Peyer's patch (tissue), 4 donors: ENCODE results near the gene CYP1A1. TPM values are rescaled to one million over a fixed set of nuclear protein-coding genes. Genes with fewer than 3 reads are reported as not detected.
A peak's percentile ranks its signal among the peaks of the same experiment; 100 is the strongest.

Source experiments
- DNase-seq, 3 donors: peaks; one replicate each; pipeline ENCODE4 v3.0.0-alpha.2; 2017 to 2019
- H3K27ac ChIP-seq, 4 donors: fragments of 200-600 bp; sonication (generic); one replicate each; pipeline ENCODE4 v1.5.1; 2016 to 2019
- H3K27me3 ChIP-seq, 2 donors: fragments of 200-600 bp; sonication (generic); one replicate each; pipeline ENCODE4 v1.5.1; 2019
- H3K36me3 ChIP-seq, 3 donors: fragments of 200-600 bp; sonication (generic); one replicate each; pipeline ENCODE4 v1.5.1; 2016 to 2019
- H3K4me1 ChIP-seq, 4 donors: fragments of 200-600 bp; sonication (generic); one replicate each; pipeline ENCODE4 v1.5.1; 2016 to 2019
- H3K4me3 ChIP-seq, 4 donors: fragments of 200-600 bp; sonication (generic); 1 replicate in 3 of 4; 2 replicates in 1 of 4; pipeline ENCODE4 v1.5.1; 2016 to 2019; ENCODE audit warnings: mild to moderate bottlenecking in 1 of 4
- H3K9me3 ChIP-seq, 4 donors: fragments of 200-600 bp; sonication (generic); one replicate each; pipeline ENCODE4 v1.5.1; 2016 to 2019; ENCODE audit warnings: mild to moderate bottlenecking in 1 of 4
- CTCF ChIP-seq, 6 experiments: fragments of 450-650 bp in 4 of 6; fragments of 200-600 bp in 2 of 6; sonication (generic) in 1 of 6; IDR thresholded peaks; one replicate each; pipeline ENCODE4 v1.5.1; 2017 to 2019; ENCODE audit warnings: antibody characterized with exemption in 6 of 6, mild to moderate bottlenecking in 3 of 6, moderate library complexity in 1 of 6
- POLR2A ChIP-seq, 2 donors: fragments of 450-650 bp; IDR thresholded peaks; one replicate each; pipeline ENCODE4 v1.5.1; 2017; ENCODE audit warnings: antibody characterized with exemption in 2 of 2, mild to moderate bottlenecking in 2 of 2, moderate library complexity in 2 of 2
- total RNA-seq, 4 donors: library from RNA; depleted of rRNA; stranded (reverse); fragments of >200 nt; gene quantifications; one replicate each; pipeline ENCODE4 v1.1.0, GENCODE V29; 2016

The CYP1A1 gene
- 1 to 10 TPM in 1 of 4 donors, under 1 TPM in 1, not detected in 2; 0.70 to 3.3 TPM for total RNA-seq

DNA sequence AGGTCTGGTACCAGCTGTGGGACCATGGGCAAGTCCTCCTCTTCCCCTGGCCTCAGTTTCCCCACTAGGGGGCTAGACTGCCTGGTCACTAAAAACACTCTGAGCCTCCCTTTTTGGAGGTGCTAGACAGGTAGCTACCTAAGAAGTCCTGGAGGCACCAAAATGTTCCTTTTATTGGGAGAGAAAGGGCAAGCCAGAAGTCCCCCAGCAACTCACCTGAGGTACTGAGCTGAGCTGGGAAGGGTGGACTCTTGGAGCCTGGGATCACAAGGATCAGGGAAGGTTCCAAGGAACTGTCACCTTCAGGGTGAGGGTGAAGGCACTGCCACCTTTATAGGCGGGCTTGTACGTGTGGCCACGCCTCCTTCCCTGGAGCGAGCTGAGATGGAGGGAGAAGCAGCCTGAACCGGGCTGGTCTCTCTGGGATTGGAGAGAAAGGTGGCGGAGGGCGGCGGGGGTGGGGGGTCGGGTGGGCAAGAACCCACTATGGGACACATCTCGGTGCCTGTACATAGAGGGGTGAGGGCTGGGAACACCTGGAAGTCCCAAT lies at the start of gene CYP1A1:
Gene CYP1A1, minus strand, starts transcription at position 304 of the 550 bp plus-strand sequence. CDS start 2,431 bp downstream, outside the sequence.
- no peaks in the 10 kb centered on the region for H3K36me3 ChIP-seq
- H3K4me3 ChIP-seq = peak within 1 kb of the TSS; percentile 41 to 63 (median 61)
- H3K27ac ChIP-seq = peak within 1 kb of the TSS in 1 of 4 donors; percentile 25
- H3K4me1 ChIP-seq = peaks cover 0 to 15% (median 11%) of the 10 kb centered on the region in 4 donors
- H3K9me3 ChIP-seq = peaks cover 0 to 3% (median 0%) of the 10 kb centered on the region in 4 donors
- TF ChIP-seq CTCF (IDR thresholded peaks at IDR 0.05) (no peak), POLR2A (IDR thresholded peaks at IDR 0.05) (no peak)
- H3K27me3 ChIP-seq = no peaks in the 10 kb centered on the region
- peak in 1 of 3 donors; percentile 69 for DNase-seq

GRCh38 chr15:74773731-74774252 lies 48.5 kb upstream of the CYP1A1 start:
- DNase-seq = no peak
- Histone ChIP-seq H3K27ac (peak overlapping the region in 2 of 4 donors; percentile 49 to 69), H3K4me3 (no peak overlapping the region), H3K36me3 (no peaks in the 10 kb centered on the region), H3K4me1 (peaks cover 9 to 64% (median 53%) of the 10 kb centered on the region in 4 donors), H3K9me3 (no peaks in the 10 kb centered on the region), H3K27me3 (no peaks in the 10 kb centered on the region)
- no peak for TF ChIP-seq CTCF (IDR thresholded peaks at IDR 0.05)

GRCh38 chr15:74773329-74773728 lies 48.0 kb upstream of the CYP1A1 start:
- H3K4me3 ChIP-seq = no peak overlapping the region
- H3K9me3 ChIP-seq = no peaks in the 10 kb centered on the region
- peak overlapping the region in 2 of 4 donors; percentile 49 to 69 for H3K27ac ChIP-seq
- peaks cover 9 to 59% (median 49%) of the 10 kb centered on the region in 4 donors for H3K4me1 ChIP-seq
- DNase-seq = no peak
- TF ChIP-seq CTCF (IDR thresholded peaks at IDR 0.05) (no peak), POLR2A (IDR thresholded peaks at IDR 0.05) (no peak)
- no peaks in the 10 kb centered on the region for H3K36me3 ChIP-seq
- no peaks in the 10 kb centered on the region for H3K27me3 ChIP-seq

GRCh38 chr15:74770211-74770903 lies 45.0 kb upstream of the CYP1A1 start:
- Histone ChIP-seq H3K36me3 (no peaks in the 10 kb centered on the region), H3K4me3 (no peak overlapping the region), H3K9me3 (no peaks in the 10 kb centered on the region), H3K4me1 (peaks cover 0 to 31% (median 23%) of the 10 kb centered on the region in 4 donors), H3K27me3 (no peaks in the 10 kb centered on the region), H3K27ac (no peak overlapping the region)
- TF ChIP-seq POLR2A (IDR thresholded peaks at IDR 0.05) = no peak
- TF ChIP-seq CTCF (IDR thresholded peaks at IDR 0.05) = no peak
- no peak for DNase-seq

GRCh38 chr15:74769463-74770025 lies 44.2 kb upstream of the CYP1A1 start:
- no peaks in the 10 kb centered on the region for H3K9me3 ChIP-seq
- DNase-seq = no peak
- no peaks in the 10 kb centered on the region for H3K27me3 ChIP-seq
- H3K4me1 ChIP-seq = peaks cover 0 to 25% (median 17%) of the 10 kb centered on the region in 4 donors
- no peak for TF ChIP-seq POLR2A (IDR thresholded peaks at IDR 0.05)
- no peak for TF ChIP-seq CTCF (IDR thresholded peaks at IDR 0.05)
- no peak overlapping the region for H3K4me3 ChIP-seq
- H3K27ac ChIP-seq = no peak overlapping the region
- no peaks in the 10 kb centered on the region for H3K36me3 ChIP-seq
